ENCODE data around the gene EIF2S1.
A peak's percentile ranks its signal among the peaks of the same experiment; 100 is the strongest.
"Not testable (repeated sequence)": the region's sequence is repeated elsewhere in the genome, so short reads cannot be mapped to it uniquely, and the experiment has no call there.

The EIF2S1 gene

DNA sequence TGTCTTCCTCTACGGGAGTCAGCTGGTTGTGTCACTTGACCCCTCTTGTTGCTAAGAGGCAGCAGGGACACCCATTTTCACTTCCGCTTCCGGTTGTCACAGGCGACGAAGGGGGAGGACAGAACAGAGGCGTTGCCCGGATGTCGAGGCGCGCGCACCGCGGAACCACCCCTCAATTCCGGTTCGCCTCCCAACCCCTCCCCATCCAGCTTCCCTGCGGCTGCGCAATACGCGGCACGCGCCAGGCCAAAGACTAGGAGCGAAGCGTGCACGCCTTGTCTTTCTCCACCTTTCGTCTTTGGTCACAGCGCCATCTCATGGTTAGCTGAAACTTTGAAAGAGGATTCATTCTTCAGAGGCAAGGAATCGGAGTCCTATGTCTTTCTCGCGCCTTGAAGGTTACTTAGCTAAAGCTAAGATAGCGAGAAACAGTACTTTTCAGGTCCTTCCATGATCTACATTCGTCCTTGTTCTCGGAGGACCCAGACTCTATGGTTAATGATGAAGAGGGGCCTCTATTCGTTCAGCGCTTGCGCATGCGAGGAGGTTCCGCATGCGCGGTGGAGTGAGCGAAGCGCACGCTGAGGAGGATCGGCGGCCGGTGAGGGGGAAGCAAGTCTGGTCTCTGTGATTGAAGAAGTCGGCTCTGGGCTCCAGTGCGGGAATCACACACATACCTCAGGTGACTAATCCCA lies at the start of gene EIF2S1, which contains the start of gene ATP6V1D:
TSS of gene EIF2S1 (plus strand) at position 554 of the 695 bp plus-strand sequence. CDS start 4,440 bp downstream, outside the sequence.
TSS of gene ATP6V1D (minus strand) at position 30 of the 695 bp plus-strand sequence. CDS start 106 bp downstream, outside the sequence.
- H3K27me3 ChIP-seq (replicated peaks; ENCODE audit: control insufficient read depth, insufficient read depth, low read length) = no peaks in the 10 kb centered on the region
- peak; percentile 100 for DNase-seq (ENCODE audit: extremely low read depth, insufficient read length)
- H3K36me3 ChIP-seq (ENCODE audit: control insufficient read depth, insufficient read depth, low read length) = no peaks in the 10 kb centered on the region; the same call in 1 of the 2 replicates
- peak within 1 kb of the TSS; percentile 98 for H3K4me3 ChIP-seq (replicated peaks; ENCODE audit: low read depth, low read length)
- peak; percentile 97 for TF ChIP-seq CTCF (IDR thresholded peaks at IDR 0.05; ENCODE audit: insufficient read depth, low read length, poor library complexity, severe bottlenecking)

- no peaks in the 10 kb centered on the region for H3K27me3 ChIP-seq (replicated peaks; ENCODE audit: control insufficient read depth, insufficient read depth, low read length)
- H3K4me3 ChIP-seq (replicated peaks; ENCODE audit: low read depth, low read length) = no peak overlapping the region
- DNase-seq (ENCODE audit: extremely low read depth, insufficient read length) = no peak
- no peaks in the 10 kb centered on the region for H3K36me3 ChIP-seq (ENCODE audit: control insufficient read depth, insufficient read depth, low read length)
- no peak for TF ChIP-seq CTCF (IDR thresholded peaks at IDR 0.05; ENCODE audit: insufficient read depth, low read length, poor library complexity, severe bottlenecking)
Measured at GRCh38 chr14:67311868-67312267, 48.3 kb upstream of the EIF2S1 start.

GRCh38 chr14:67313153-67313552 lies 47.0 kb upstream of the EIF2S1 start:
- no peak for DNase-seq (ENCODE audit: extremely low read depth, insufficient read length)
- Histone ChIP-seq H3K36me3 (ENCODE audit: control insufficient read depth, insufficient read depth, low read length) (no peaks in the 10 kb centered on the region), H3K4me3 (replicated peaks; ENCODE audit: low read depth, low read length) (no peak overlapping the region), H3K27me3 (replicated peaks; ENCODE audit: control insufficient read depth, insufficient read depth, low read length) (no peaks in the 10 kb centered on the region)
- TF ChIP-seq CTCF (IDR thresholded peaks at IDR 0.05; ENCODE audit: insufficient read depth, low read length, poor library complexity, severe bottlenecking) = no peak

GRCh38 chr14:67317822-67318221 lies 42.3 kb upstream of the EIF2S1 start:
- no peaks in the 10 kb centered on the region; the same call in 1 of the 2 replicates for H3K36me3 ChIP-seq (ENCODE audit: control insufficient read depth, insufficient read depth, low read length)

DNA sequence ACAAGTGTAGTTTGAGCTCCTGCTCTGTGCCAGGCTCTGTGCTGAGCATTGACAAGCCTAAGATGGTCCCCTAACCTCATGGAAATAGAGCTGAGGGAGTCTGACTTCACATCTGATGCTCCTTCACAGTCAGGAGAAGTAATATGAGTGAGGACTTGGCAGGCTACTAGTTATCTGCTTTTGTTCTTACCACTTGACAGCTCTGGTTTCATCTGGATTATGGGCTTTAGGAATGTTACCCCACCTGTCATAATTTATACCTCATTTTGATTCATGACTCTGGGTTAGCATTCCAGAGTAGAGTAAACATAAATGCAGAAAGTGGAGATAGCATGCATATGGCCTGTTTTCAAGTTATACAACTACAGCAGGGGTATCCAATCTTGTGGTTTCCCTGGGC lies 41.0 kb upstream of the EIF2S1 start:
- no peak for TF ChIP-seq CTCF (IDR thresholded peaks at IDR 0.05; ENCODE audit: insufficient read depth, low read length, poor library complexity, severe bottlenecking)
- Histone ChIP-seq H3K27me3 (replicated peaks; ENCODE audit: control insufficient read depth, insufficient read depth, low read length) (no peaks in the 10 kb centered on the region), H3K4me3 (replicated peaks; ENCODE audit: low read depth, low read length) (no peak overlapping the region), H3K36me3 (ENCODE audit: control insufficient read depth, insufficient read depth, low read length) (no peaks in the 10 kb centered on the region; the same call in 1 of the 2 replicates)
- DNase-seq (ENCODE audit: extremely low read depth, insufficient read length) = no peak

More at GRCh38 chr14:67317822-67318221, 42.3 kb upstream of the EIF2S1 start:
- Histone ChIP-seq H3K4me3 (replicated peaks; ENCODE audit: low read depth, low read length) (no peak overlapping the region), H3K27me3 (replicated peaks; ENCODE audit: control insufficient read depth, insufficient read depth, low read length) (no peaks in the 10 kb centered on the region)
- no peak for TF ChIP-seq CTCF (IDR thresholded peaks at IDR 0.05; ENCODE audit: insufficient read depth, low read length, poor library complexity, severe bottlenecking)
- no peak for DNase-seq (ENCODE audit: extremely low read depth, insufficient read length)

- not testable (repeated sequence) for H3K27me3 ChIP-seq (replicated peaks; ENCODE audit: control insufficient read depth, insufficient read depth, low read length); H3K36me3 ChIP-seq (ENCODE audit: control insufficient read depth, insufficient read depth, low read length); DNase-seq (ENCODE audit: extremely low read depth, insufficient read length); H3K4me3 ChIP-seq (replicated peaks; ENCODE audit: low read depth, low read length)
Measured at GRCh38 chr14:67329666-67330065, 30.5 kb upstream of the EIF2S1 start.
